Measurements from ENCODE around the gene AKR7A2. TPM values are rescaled to one million over a fixed set of nuclear protein-coding genes. Genes with fewer than 3 reads are reported as not detected.

The AKR7A2 gene
- total RNA-seq, 1 experiment from 2014 or later: 122 TPM

DNA sequence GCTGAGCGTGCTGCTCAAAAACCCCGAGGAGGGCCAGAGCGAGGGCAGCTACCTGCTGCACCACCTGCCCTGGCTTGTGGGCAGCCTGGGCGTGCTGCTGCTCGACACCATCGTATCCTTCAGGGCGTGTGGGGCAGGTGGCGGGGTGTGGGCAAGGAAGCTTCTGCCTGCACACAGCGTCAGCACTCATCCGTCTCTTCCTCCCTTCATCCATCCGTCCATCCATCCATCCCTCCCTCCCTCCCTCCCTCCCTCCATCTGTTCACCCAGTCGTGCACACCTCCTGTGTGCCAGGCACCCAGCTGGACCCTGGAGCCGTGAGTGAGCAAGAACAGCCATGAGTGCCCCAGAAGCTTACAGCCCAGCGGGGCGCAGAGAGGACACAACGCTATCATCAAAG is 15.4 kb upstream of the AKR7A2 start:
- no peaks in the 10 kb centered on the region for H3K36me3 ChIP-seq (ENCODE audit: insufficient read depth, low read length)
- H3K9me3 ChIP-seq (ENCODE audit: low read length): no peaks in the 10 kb centered on the region
- H4K20me1 ChIP-seq (ENCODE audit: insufficient read depth, low read depth, low read length): no peaks in the 10 kb centered on the region
- no peak overlapping the region for H3K9ac ChIP-seq (ENCODE audit: low read length)
- H2AFZ ChIP-seq (ENCODE audit: low read length): no peak overlapping the region
- no peak overlapping the region for H3K27ac ChIP-seq (ENCODE audit: low read length)
- H3K27me3 ChIP-seq (ENCODE audit: low read length): no peaks in the 10 kb centered on the region
- no peak for DNase-seq
- no peaks in the 10 kb centered on the region for H3K9me2 ChIP-seq (replicated peaks; ENCODE audit: insufficient read depth, low read length)
- no peak overlapping the region for H3K4me3 ChIP-seq (ENCODE audit: low read length)
- no peak overlapping the region for H3K4me2 ChIP-seq (ENCODE audit: low read depth, low read length, poor library complexity, severe bottlenecking)
- no peaks in the 10 kb centered on the region for H3K79me2 ChIP-seq (ENCODE audit: low read length)
- no peaks in the 10 kb centered on the region for H3K4me1 ChIP-seq (ENCODE audit: low read length)

DNA sequence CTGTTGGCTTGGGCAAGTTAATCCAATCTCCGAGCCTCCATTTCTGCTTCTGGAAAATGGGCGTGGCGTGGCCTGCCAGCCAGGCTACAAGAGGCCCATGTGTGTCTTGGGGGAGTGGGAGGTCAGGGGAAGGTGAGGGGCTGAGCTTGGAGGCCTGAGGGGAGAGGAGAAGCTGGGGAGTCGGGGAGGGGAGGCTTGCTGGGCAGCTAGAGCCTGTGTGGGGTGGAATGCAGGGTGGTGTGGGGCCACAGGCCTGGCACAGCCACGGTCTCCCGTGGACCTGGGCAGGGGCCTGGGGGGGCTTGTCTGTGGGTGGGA is 14.8 kb upstream of the AKR7A2 start:
- Histone ChIP-seq H3K9ac (ENCODE audit: low read length) (no peak overlapping the region), H3K9me3 (ENCODE audit: low read length) (no peaks in the 10 kb centered on the region), H3K4me1 (ENCODE audit: low read length) (no peaks in the 10 kb centered on the region), H3K4me3 (ENCODE audit: low read length) (no peak overlapping the region), H3K27me3 (ENCODE audit: low read length) (no peaks in the 10 kb centered on the region), H3K79me2 (ENCODE audit: low read length) (no peaks in the 10 kb centered on the region), H4K20me1 (ENCODE audit: insufficient read depth, low read depth, low read length) (no peaks in the 10 kb centered on the region), H3K9me2 (replicated peaks; ENCODE audit: insufficient read depth, low read length) (no peaks in the 10 kb centered on the region), H2AFZ (ENCODE audit: low read length) (no peak overlapping the region), H3K4me2 (ENCODE audit: low read depth, low read length, poor library complexity, severe bottlenecking) (no peak overlapping the region), H3K27ac (ENCODE audit: low read length) (no peak overlapping the region), H3K36me3 (ENCODE audit: insufficient read depth, low read length) (no peaks in the 10 kb centered on the region)
- no peak for DNase-seq

DNA sequence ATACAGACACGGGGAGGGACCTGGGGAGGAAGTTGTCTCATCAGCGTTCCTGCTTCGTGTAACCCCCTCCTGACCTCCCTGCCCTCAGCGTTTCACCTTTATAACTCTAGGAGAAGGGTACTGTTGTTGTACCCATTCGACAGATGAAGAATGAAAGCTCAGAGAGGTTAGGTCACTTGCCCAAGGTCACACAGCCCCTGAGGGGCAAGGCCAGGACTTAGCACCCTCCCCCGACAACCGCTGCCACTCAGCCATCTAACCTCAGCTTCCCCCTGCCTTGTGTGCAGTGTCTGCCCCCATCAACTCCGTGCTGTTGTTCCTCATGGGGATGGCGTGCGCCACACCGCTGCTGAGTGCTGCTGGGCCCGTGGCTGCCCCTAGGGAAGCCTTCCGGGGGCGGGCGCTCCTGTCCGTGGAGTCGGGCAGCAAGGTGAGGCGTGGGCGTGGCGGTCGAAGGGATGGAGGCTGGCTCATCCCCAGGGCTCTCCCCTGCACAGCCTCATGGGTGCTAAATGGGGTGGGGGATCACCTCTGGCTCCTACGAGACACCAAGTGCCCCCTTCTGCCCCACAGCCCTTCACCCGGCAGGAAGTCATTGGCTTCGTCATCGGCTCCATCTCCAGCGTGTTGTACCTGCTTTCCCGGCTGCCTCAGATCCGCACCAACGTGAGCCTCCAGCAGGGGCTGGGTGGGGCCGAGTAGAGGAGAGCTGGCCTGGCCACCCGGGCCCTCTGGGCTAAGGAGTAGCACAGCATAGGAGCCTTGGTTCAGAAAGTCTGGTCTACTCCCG is 14.2 kb upstream of the AKR7A2 start:
- no peak for DNase-seq
- no peak overlapping the region for H3K9ac ChIP-seq (ENCODE audit: low read length)

DNA sequence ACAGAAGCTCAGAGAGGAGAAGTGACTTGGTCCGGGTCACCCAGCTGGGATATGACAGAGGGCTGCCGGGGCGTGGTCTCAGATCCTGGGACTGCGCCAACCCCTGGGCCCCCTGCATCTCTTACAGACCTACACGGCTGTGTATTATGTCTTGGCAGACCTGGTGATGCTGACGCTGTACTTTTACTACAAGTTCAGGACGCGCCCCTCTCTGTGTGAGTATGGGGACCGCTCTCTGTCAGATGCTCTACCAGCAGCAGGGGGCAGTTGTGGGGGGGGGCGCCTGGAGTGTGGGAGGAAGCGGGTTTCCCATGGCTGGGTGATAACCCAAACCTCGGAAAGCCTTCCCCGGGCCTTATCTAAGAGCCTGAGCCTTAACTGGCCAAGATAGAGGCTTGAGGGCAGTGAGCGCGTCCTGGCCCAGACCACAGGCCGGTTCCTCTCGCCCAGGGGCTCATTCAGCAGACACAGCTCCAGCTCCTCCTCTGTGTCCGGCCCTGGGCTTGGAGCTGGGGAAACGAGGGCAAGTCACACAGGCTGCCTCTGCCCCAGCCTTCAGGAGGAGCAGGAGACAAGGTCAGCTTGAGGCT is 13.5 kb upstream of the AKR7A2 start:
- no peaks in the 10 kb centered on the region for H4K20me1 ChIP-seq (ENCODE audit: insufficient read depth, low read depth, low read length)
- no peak overlapping the region for H3K4me2 ChIP-seq (ENCODE audit: low read depth, low read length, poor library complexity, severe bottlenecking)
- no peaks in the 10 kb centered on the region for H3K9me3 ChIP-seq (ENCODE audit: low read length)
- H3K79me2 ChIP-seq (ENCODE audit: low read length): no peaks in the 10 kb centered on the region
- H2AFZ ChIP-seq (ENCODE audit: low read length): no peak overlapping the region
- DNase-seq: no peak
- no peaks in the 10 kb centered on the region for H3K27me3 ChIP-seq (ENCODE audit: low read length)
- no peaks in the 10 kb centered on the region for H3K4me1 ChIP-seq (ENCODE audit: low read length)
- no peak overlapping the region for H3K27ac ChIP-seq (ENCODE audit: low read length)
- H3K9me2 ChIP-seq (replicated peaks; ENCODE audit: insufficient read depth, low read length): no peaks in the 10 kb centered on the region
- H3K36me3 ChIP-seq (ENCODE audit: insufficient read depth, low read length): no peaks in the 10 kb centered on the region
- no peak overlapping the region for H3K4me3 ChIP-seq (ENCODE audit: low read length)
- H3K9ac ChIP-seq (ENCODE audit: low read length): no peak overlapping the region

More for the DNA sequence above, 14.2 kb upstream of the AKR7A2 start:
- Histone ChIP-seq H3K79me2 (ENCODE audit: low read length) (no peaks in the 10 kb centered on the region), H2AFZ (ENCODE audit: low read length) (no peak overlapping the region), H3K9me3 (ENCODE audit: low read length) (no peaks in the 10 kb centered on the region), H3K4me2 (ENCODE audit: low read depth, low read length, poor library complexity, severe bottlenecking) (no peak overlapping the region), H3K9me2 (replicated peaks; ENCODE audit: insufficient read depth, low read length) (no peaks in the 10 kb centered on the region), H3K27me3 (ENCODE audit: low read length) (no peaks in the 10 kb centered on the region), H3K4me1 (ENCODE audit: low read length) (no peaks in the 10 kb centered on the region), H3K36me3 (ENCODE audit: insufficient read depth, low read length) (no peaks in the 10 kb centered on the region), H4K20me1 (ENCODE audit: insufficient read depth, low read depth, low read length) (no peaks in the 10 kb centered on the region), H3K4me3 (ENCODE audit: low read length) (no peak overlapping the region), H3K27ac (ENCODE audit: low read length) (no peak overlapping the region)

DNA sequence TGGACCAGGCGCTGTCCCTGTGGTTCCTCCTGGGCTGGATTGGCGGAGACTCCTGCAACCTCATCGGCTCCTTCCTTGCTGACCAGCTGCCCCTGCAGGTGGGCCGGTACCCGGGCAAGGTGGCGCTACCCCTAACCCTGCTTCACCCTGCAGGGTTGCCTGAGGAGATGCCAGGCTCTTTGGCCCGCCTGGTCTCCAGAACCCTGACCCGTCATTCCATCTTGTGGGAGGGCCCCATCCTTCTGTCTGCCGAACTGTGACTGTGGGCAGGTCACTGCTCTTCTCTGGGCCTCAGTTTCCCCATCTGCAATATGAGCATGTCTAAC is 12.7 kb upstream of the AKR7A2 start:
- Histone ChIP-seq H3K9ac (ENCODE audit: low read length) (no peak overlapping the region), H2AFZ (ENCODE audit: low read length) (no peak overlapping the region), H3K4me3 (ENCODE audit: low read length) (no peak overlapping the region), H3K27me3 (ENCODE audit: low read length) (no peaks in the 10 kb centered on the region), H4K20me1 (ENCODE audit: insufficient read depth, low read depth, low read length) (no peaks in the 10 kb centered on the region), H3K9me3 (ENCODE audit: low read length) (no peaks in the 10 kb centered on the region), H3K27ac (ENCODE audit: low read length) (no peak overlapping the region), H3K79me2 (ENCODE audit: low read length) (no peaks in the 10 kb centered on the region), H3K9me2 (replicated peaks; ENCODE audit: insufficient read depth, low read length) (no peaks in the 10 kb centered on the region), H3K36me3 (ENCODE audit: insufficient read depth, low read length) (no peaks in the 10 kb centered on the region), H3K4me2 (ENCODE audit: low read depth, low read length, poor library complexity, severe bottlenecking) (no peak overlapping the region), H3K4me1 (ENCODE audit: low read length) (no peaks in the 10 kb centered on the region)
- no peak for DNase-seq

DNA sequence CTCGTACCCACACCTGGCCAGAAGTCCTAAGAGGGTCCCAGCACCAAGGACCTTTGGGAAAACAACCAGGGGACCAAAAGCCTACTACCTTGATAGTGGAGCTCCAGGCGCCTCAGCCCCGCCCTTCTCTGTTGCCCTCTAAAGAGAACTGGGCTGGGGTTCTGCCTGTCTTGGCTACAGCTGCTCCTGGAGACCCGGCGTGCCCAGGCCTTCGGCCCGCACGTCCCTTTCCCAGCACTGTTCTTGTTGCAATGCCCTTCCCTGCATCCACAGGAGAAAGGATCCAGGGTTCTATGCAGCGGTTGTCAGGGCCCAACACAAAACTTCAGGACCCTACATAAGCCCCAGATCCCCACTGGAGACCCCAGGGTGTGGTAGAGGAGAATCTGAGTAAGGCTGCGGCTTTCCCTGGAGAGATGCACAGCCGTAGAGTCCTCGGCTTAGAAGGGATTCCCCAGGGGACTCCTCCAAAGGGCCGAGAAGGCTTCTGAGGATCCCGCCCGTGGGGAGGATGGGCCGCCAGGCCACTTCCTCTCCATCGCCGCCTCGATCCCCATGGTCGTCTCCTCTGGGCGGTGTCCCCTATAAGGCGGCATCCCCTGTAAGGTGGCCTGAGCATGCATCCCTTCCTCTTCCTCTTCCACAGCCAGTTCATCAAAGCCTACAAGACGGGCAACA is 12.2 kb upstream of the AKR7A2 start:
- H3K36me3 ChIP-seq (ENCODE audit: insufficient read depth, low read length): 0 out of 2 replicates have a peak, but pooled peaks cover 2% of the 10 kb centered on the region

DNA sequence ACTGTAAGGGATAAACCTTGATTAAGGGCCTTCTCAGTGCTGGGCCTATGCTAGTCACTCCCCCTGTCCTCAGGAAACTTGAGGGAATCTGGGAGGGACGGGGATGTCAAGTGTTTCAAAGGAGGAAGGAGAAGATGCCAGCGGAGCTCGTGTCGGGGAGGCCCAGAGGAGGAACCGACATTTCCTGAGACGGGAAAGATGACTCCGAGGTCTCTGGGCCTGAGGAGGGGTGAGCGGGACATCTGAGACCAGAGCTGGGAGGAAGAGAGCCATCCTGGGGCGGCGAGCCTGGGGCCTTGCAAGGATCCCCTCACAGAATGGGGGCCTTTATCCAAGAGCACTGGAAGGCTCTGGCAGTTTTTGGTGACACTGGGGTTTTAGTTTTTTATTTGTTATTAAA is 10.5 kb upstream of the AKR7A2 start:
- Histone ChIP-seq H3K9me3 (ENCODE audit: low read length) (no peaks in the 10 kb centered on the region), H3K27me3 (ENCODE audit: low read length) (no peaks in the 10 kb centered on the region), H3K27ac (ENCODE audit: low read length) (no peak overlapping the region), H3K79me2 (ENCODE audit: low read length) (no peaks in the 10 kb centered on the region), H4K20me1 (ENCODE audit: insufficient read depth, low read depth, low read length) (no peaks in the 10 kb centered on the region), H2AFZ (ENCODE audit: low read length) (no peak overlapping the region), H3K9me2 (replicated peaks; ENCODE audit: insufficient read depth, low read length) (no peaks in the 10 kb centered on the region), H3K4me1 (ENCODE audit: low read length) (no peaks in the 10 kb centered on the region), H3K4me2 (ENCODE audit: low read depth, low read length, poor library complexity, severe bottlenecking) (no peak overlapping the region), H3K36me3 (ENCODE audit: insufficient read depth, low read length) (0 out of 2 replicates have a peak, but pooled peaks cover 5% of the 10 kb centered on the region), H3K9ac (ENCODE audit: low read length) (no peak overlapping the region), H3K4me3 (ENCODE audit: low read length) (no peak overlapping the region)
- DNase-seq: no peak

More for the DNA sequence above, 12.2 kb upstream of the AKR7A2 start:
- no peaks in the 10 kb centered on the region for H3K79me2 ChIP-seq (ENCODE audit: low read length)
- no peaks in the 10 kb centered on the region for H3K9me2 ChIP-seq (replicated peaks; ENCODE audit: insufficient read depth, low read length)
- H3K9ac ChIP-seq (ENCODE audit: low read length): no peak overlapping the region
- no peaks in the 10 kb centered on the region for H3K9me3 ChIP-seq (ENCODE audit: low read length)
- no peak overlapping the region for H2AFZ ChIP-seq (ENCODE audit: low read length)
- H3K4me2 ChIP-seq (ENCODE audit: low read depth, low read length, poor library complexity, severe bottlenecking): no peak overlapping the region
- DNase-seq: no peak
- no peaks in the 10 kb centered on the region for H3K4me1 ChIP-seq (ENCODE audit: low read length)
- H3K4me3 ChIP-seq (ENCODE audit: low read length): no peak overlapping the region
- H3K27ac ChIP-seq (ENCODE audit: low read length): no peak overlapping the region
- H4K20me1 ChIP-seq (ENCODE audit: insufficient read depth, low read depth, low read length): no peaks in the 10 kb centered on the region
- H3K27me3 ChIP-seq (ENCODE audit: low read length): no peaks in the 10 kb centered on the region

DNA sequence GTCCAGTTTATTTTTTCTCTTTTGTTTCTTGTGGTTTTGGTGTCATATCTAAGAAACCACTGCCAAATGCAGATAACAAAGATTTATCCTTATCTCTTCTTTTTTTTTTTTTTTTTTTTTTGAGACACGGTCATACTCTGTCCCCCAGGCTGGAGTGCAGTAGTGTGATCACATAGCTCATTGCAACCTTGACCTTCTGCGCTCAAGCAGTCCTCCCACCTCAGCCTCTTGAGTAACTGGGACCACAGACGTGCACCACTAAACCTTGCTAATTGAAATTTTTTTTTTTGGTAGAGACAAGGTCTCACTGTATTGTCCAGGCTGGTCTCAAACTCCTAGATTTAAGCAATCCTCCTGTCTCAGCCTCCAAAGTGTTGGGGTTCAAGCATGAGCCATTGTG is 9.1 kb upstream of the AKR7A2 start:
- DNase-seq: no peak
- H4K20me1 ChIP-seq (ENCODE audit: insufficient read depth, low read depth, low read length): no peaks in the 10 kb centered on the region
- no peak overlapping the region for H3K27ac ChIP-seq (ENCODE audit: low read length)
- no peaks in the 10 kb centered on the region for H3K27me3 ChIP-seq (ENCODE audit: low read length)
- peaks cover 6% of the 10 kb centered on the region for H3K4me1 ChIP-seq (ENCODE audit: low read length)
- H3K4me3 ChIP-seq (ENCODE audit: low read length): no peak overlapping the region
- H3K9me2 ChIP-seq (replicated peaks; ENCODE audit: insufficient read depth, low read length): no peaks in the 10 kb centered on the region
- H3K9me3 ChIP-seq (ENCODE audit: low read length): no peaks in the 10 kb centered on the region
- no peak overlapping the region for H2AFZ ChIP-seq (ENCODE audit: low read length)
- no peak overlapping the region for H3K9ac ChIP-seq (ENCODE audit: low read length)
- H3K4me2 ChIP-seq (ENCODE audit: low read depth, low read length, poor library complexity, severe bottlenecking): no peak overlapping the region
- no peaks in the 10 kb centered on the region for H3K79me2 ChIP-seq (ENCODE audit: low read length)
- 0 out of 2 replicates have a peak, but pooled peaks cover 5% of the 10 kb centered on the region for H3K36me3 ChIP-seq (ENCODE audit: insufficient read depth, low read length)

Data from Karpas-422 (cell line).